HCT116 (cell line): ENCODE data around the gene LHFPL4. TPM values are rescaled to one million over a fixed set of nuclear protein-coding genes. Genes with fewer than 3 reads are reported as not detected.

Source experiments
- ATAC-seq: fragments of 200-7000 bp; cut with Tn5 transposase; 2 replicates; pipeline ENCODE4 v1.9.1; 2020; ENCODE audit warnings: mild to moderate bottlenecking, moderate library complexity
- BruUV-seq: library from RNA; stranded (reverse); fragments of 400-500 nt; replicated peaks from 2 replicates; lab custom pipeline; 2021; lab: Mats Ljungman, UMichigan
- CTCF ChIA-PET: fragments of 300-600 bp; sonication (Branson Sonifier 250); formaldehyde crosslinking; loops from one replicate; lab custom pipeline; 2021; ENCODE audit warnings: antibody characterized with exemption; lab: Charles Lee
- POLR2A ChIA-PET: fragments of 300-600, 350-600 bp; sonication (Branson Sonifier 250); formaldehyde crosslinking; loops from one replicate; lab custom pipeline; 2021; ENCODE audit warnings: antibody characterized with exemption; lab: Charles Lee
- RAD21 ChIA-PET, 2 experiments: fragments of 300-600 bp; sonication (Branson Sonifier 250); formaldehyde crosslinking; loops; one replicate each; lab custom pipeline; 2023; ENCODE audit warnings: low total read pairs in 2 of 2; ENCODE audit not compliant: uncharacterized antibody in 2 of 2, unreplicated experiment in 2 of 2, low non-redundant PET in 1 of 2; lab: Charles Lee
- DNase-seq: peaks from one replicate; pipeline ENCODE4 v3.0.0-alpha.2; 2010; ENCODE audit warnings: low read depth, low spot score
- H2AFZ ChIP-seq: fragments of 200-600 bp; shearing (Covaris generic), sonication (generic); 2 replicates; pipeline ENCODE4 v1.6.1; 2017; ENCODE audit warnings: low read depth, mixed run types, mixed read lengths, antibody characterized with exemption, low read length; ENCODE audit not compliant: poor library complexity, severe bottlenecking
- H3K27ac ChIP-seq: 2 replicates; pipeline ENCODE4 v1.5.1; 2012; ENCODE audit warnings: low read depth, low read length
- H3K27me3 ChIP-seq: fragments of 200-600 bp; sonication (generic); 2 replicates; pipeline ENCODE4 v1.6.1; 2016; ENCODE audit warnings: mixed run types, low read length, mixed read lengths; ENCODE audit not compliant: insufficient read depth
- H3K36me3 ChIP-seq, 2 experiments: fragments of 200-500 bp in 1 of 2; fragments of 200-600 bp in 1 of 2; sonication (Bioruptor generic) in 1 of 2; sonication (generic) in 1 of 2; 2 replicates each; pipeline versions ENCODE4 v1.5.1 to v1.6.1; 2014 to 2016; ENCODE audit warnings: low read length in 2 of 2, inconsistent platforms in 1 of 2, mixed read lengths in 1 of 2, mixed run types in 1 of 2; ENCODE audit not compliant: insufficient read depth in 2 of 2, control insufficient read depth in 1 of 2
- H3K4me1 ChIP-seq, 2 experiments: fragments of 200-600 bp in 1 of 2; sonication (generic) in 1 of 2; 2 replicates each; pipeline versions ENCODE4 v1.5.1 to v1.6.1; 2012 to 2017; ENCODE audit warnings: low read length in 2 of 2, inconsistent platforms in 1 of 2, mild to moderate bottlenecking in 1 of 2, mixed read lengths in 1 of 2, mixed run types in 1 of 2, moderate library complexity in 1 of 2; ENCODE audit not compliant: insufficient read depth in 2 of 2, control insufficient read depth in 1 of 2
- H3K4me2 ChIP-seq: fragments of 200-600 bp; sonication (generic); 2 replicates; pipeline ENCODE4 v1.6.1; 2017; ENCODE audit warnings: mixed run types, low read length, mixed read lengths
- H3K4me3 ChIP-seq, 2 experiments: fragments of 200-600 bp in 1 of 2; sonication (generic) in 1 of 2; replicated peaks in 1 of 2; 2 replicates each; pipeline ENCODE4 v1.5.1; 2011 to 2016; ENCODE audit warnings: low read length in 2 of 2, control low read depth in 1 of 2, low read depth in 1 of 2, mild to moderate bottlenecking in 1 of 2, mixed read lengths in 1 of 2, mixed run types in 1 of 2
- H3K79me2 ChIP-seq: fragments of 200-600 bp; sonication (generic); 2 replicates; pipeline ENCODE4 v1.6.1; 2017; ENCODE audit warnings: mild to moderate bottlenecking, mixed run types, low read length, moderate library complexity, mixed read lengths; ENCODE audit not compliant: insufficient read depth
- H3K9ac ChIP-seq: fragments of 200-600 bp; sonication (generic); 2 replicates; pipeline ENCODE4 v1.6.1; 2016; ENCODE audit warnings: low read length, mixed read lengths
- H3K9me2 ChIP-seq: fragments of 200-600 bp; sonication (generic), shearing (Covaris generic); 2 replicates; pipeline ENCODE4 v1.6.1; 2017; ENCODE audit warnings: mixed run types, mild to moderate bottlenecking, moderate library complexity; ENCODE audit not compliant: insufficient read depth
- H3K9me3 ChIP-seq, 2 experiments: fragments of 200-500 bp in 1 of 2; fragments of 200-600 bp in 1 of 2; sonication (Bioruptor generic) in 1 of 2; sonication (generic) in 1 of 2; 2 replicates each; pipeline ENCODE4 v1.6.1; 2014 to 2017; ENCODE audit warnings: low read length in 2 of 2, mixed read lengths in 2 of 2, inconsistent platforms in 1 of 2, low read depth in 1 of 2, mild to moderate bottlenecking in 1 of 2, mixed run types in 1 of 2, moderate library complexity in 1 of 2; ENCODE audit not compliant: control insufficient read depth in 1 of 2, insufficient read depth in 1 of 2
- H4K20me1 ChIP-seq: fragments of 200-600 bp; sonication (generic), shearing (Covaris generic); 2 replicates; pipeline ENCODE4 v1.6.1; 2017; ENCODE audit warnings: mixed run types, mild to moderate bottlenecking, moderate library complexity; ENCODE audit not compliant: insufficient read depth
- EZH2 ChIP-seq: fragments of 200-600 bp; sonication (generic); IDR thresholded peaks from 2 replicates; pipeline ENCODE4 v1.6.1; 2017; ENCODE audit warnings: antibody characterized with exemption, mixed run types
- JUND ChIP-seq: IDR thresholded peaks from 2 replicates; pipeline ENCODE4 v1.6.1; 2012
- POLR2A ChIP-seq: IDR thresholded peaks from 2 replicates; pipeline ENCODE4 v1.7.0; 2011; ENCODE audit warnings: borderline replicate concordance; ENCODE audit not compliant: insufficient read depth, insufficient read length; ENCODE audit errors: extremely low read depth
- SP1 ChIP-seq: IDR thresholded peaks from 2 replicates; pipeline ENCODE4 v1.6.1; 2012; ENCODE audit warnings: low read depth
- ZFX ChIP-seq: fragments of 450-650 bp; IDR thresholded peaks from 2 replicates; pipeline ENCODE4 v1.6.1; 2017
- intact Hi-C: fragments of 100-400 bp; cut with micrococcal nuclease; formaldehyde crosslinking; loops from 2 replicates; pipeline ENCODE4 v1.10.0; 2022
- total RNA-seq: library from RNA; stranded (reverse); gene quantifications from one replicate; pipeline ENCODE4 v1.2.1, GENCODE V29; 2021; ENCODE audit not compliant: unreplicated experiment
- TF ChIP-seq, protein P1 (sequence below): IDR thresholded peaks from 2 replicates; pipeline ENCODE4 v1.6.1; 2012
- TF ChIP-seq, protein P2 (sequence below): IDR thresholded peaks from 2 replicates; pipeline ENCODE4 v1.6.1; 2011; ENCODE audit warnings: mild to moderate bottlenecking, low read length, moderate library complexity; ENCODE audit not compliant: insufficient replicate concordance; ENCODE audit errors: extremely low read depth
- TF ChIP-seq, protein P3 (sequence below): IDR thresholded peaks from 2 replicates; pipeline ENCODE4 v1.6.1; 2012; ENCODE audit warnings: low read depth

Gene LHFPL4
- total RNA-seq, 1 experiment from 2014 or later = not detected

- Histone ChIP-seq H3K27ac (no peak overlapping the region), H3K79me2 (no peaks in the 10 kb centered on the region), H3K36me3 (no peaks in the 10 kb centered on the region), H3K4me3 (no peak overlapping the region), H3K4me1 (no peaks in the 10 kb centered on the region), H3K9me3 (no peaks in the 10 kb centered on the region), H2AFZ (no peak overlapping the region), H3K9ac (no peak overlapping the region), H3K9me2 (no peaks in the 10 kb centered on the region), H3K4me2 (no peak overlapping the region), H3K27me3 (no peaks in the 10 kb centered on the region), H4K20me1 (no peaks in the 10 kb centered on the region)
- intact Hi-C loops = no loop called here
- POLR2A ChIA-PET = no interaction called here
- TF ChIP-seq EZH2 = no peak
- TF ChIP-seq, protein P1, sequence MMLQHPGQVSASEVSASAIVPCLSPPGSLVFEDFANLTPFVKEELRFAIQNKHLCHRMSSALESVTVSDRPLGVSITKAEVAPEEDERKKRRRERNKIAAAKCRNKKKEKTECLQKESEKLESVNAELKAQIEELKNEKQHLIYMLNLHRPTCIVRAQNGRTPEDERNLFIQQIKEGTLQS = no peak
- TF ChIP-seq POLR2A = no peak
- TF ChIP-seq, protein P2, sequence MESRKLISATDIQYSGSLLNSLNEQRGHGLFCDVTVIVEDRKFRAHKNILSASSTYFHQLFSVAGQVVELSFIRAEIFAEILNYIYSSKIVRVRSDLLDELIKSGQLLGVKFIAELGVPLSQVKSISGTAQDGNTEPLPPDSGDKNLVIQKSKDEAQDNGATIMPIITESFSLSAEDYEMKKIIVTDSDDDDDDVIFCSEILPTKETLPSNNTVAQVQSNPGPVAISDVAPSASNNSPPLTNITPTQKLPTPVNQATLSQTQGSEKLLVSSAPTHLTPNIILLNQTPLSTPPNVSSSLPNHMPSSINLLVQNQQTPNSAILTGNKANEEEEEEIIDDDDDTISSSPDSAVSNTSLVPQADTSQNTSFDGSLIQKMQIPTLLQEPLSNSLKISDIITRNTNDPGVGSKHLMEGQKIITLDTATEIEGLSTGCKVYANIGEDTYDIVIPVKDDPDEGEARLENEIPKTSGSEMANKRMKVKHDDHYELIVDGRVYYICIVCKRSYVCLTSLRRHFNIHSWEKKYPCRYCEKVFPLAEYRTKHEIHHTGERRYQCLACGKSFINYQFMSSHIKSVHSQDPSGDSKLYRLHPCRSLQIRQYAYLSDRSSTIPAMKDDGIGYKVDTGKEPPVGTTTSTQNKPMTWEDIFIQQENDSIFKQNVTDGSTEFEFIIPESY = no peak
- TF ChIP-seq JUND = no peak
- TF ChIP-seq, protein P3, sequence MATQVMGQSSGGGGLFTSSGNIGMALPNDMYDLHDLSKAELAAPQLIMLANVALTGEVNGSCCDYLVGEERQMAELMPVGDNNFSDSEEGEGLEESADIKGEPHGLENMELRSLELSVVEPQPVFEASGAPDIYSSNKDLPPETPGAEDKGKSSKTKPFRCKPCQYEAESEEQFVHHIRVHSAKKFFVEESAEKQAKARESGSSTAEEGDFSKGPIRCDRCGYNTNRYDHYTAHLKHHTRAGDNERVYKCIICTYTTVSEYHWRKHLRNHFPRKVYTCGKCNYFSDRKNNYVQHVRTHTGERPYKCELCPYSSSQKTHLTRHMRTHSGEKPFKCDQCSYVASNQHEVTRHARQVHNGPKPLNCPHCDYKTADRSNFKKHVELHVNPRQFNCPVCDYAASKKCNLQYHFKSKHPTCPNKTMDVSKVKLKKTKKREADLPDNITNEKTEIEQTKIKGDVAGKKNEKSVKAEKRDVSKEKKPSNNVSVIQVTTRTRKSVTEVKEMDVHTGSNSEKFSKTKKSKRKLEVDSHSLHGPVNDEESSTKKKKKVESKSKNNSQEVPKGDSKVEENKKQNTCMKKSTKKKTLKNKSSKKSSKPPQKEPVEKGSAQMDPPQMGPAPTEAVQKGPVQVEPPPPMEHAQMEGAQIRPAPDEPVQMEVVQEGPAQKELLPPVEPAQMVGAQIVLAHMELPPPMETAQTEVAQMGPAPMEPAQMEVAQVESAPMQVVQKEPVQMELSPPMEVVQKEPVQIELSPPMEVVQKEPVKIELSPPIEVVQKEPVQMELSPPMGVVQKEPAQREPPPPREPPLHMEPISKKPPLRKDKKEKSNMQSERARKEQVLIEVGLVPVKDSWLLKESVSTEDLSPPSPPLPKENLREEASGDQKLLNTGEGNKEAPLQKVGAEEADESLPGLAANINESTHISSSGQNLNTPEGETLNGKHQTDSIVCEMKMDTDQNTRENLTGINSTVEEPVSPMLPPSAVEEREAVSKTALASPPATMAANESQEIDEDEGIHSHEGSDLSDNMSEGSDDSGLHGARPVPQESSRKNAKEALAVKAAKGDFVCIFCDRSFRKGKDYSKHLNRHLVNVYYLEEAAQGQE = no peak
- no peak for TF ChIP-seq SP1
- no peak for TF ChIP-seq ZFX
- no peak for DNase-seq
- CTCF ChIA-PET = no interaction called here
- no peak for ATAC-seq
- BruUV-seq = no TSS peak
- RAD21 ChIA-PET = no interaction called here
These were observed 11.7 kb upstream of the LHFPL4 start for GRCh38 chr3:9565316-9565715.
